GM18868 (cell line): ENCODE data around the gene OR6C2.
"Not testable (repeated sequence)": the region's sequence is repeated elsewhere in the genome, so short reads cannot be mapped to it uniquely, and the experiment has no call there.

Experiments used
- ATAC-seq: cut with Tn5 transposase; IDR thresholded peaks from one replicate; pipeline ENCODE4 v1.9.1; 2021; ENCODE audit warnings: mild to moderate bottlenecking, moderate library complexity; ENCODE audit not compliant: unreplicated experiment

Gene OR6C2

DNA sequence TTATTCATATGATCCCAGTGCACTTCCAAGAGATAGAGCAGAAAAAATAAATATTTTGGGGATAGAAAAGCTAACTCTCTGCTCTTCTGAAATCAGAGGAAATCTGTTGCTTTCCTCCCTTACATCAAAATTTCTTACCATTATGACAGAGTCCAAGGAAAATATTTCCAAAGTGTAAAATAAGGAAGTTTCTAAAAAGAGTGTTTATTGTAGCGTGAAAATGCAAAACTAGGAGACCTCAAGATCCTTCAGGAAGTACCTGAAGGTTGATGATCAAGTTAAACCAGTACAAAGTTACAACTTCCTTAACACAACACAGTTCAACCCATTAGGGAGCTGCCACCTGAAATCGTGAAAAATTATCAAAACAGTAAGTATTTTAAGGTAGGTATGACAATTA is at the start of gene OR6C2:
OR6C2 (plus strand) TSS at position 301 of the 400 bp plus-strand sequence. CDS start 8,138 bp downstream, outside the sequence.
- no peak for ATAC-seq

DNA sequence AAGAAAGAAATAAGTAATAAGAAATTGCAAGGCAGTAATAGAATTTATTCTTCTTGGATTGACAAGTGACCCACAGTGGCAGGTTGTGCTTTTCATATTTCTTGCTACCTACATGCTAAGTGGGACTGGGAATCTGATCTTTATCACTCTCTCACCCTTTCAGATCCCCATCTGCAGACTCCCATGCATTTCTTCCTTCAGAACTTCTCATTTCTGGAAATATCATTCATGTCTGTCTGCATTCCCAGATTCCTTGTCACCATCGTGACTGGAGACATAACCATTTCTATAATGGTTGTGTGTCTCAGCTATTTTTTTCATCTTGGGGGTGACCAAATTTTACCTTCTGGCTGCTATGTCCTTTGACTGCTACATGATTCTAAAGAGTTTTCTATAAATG is 47.5 kb upstream of the OR6C2 start:
- ATAC-seq, result no peak

DNA sequence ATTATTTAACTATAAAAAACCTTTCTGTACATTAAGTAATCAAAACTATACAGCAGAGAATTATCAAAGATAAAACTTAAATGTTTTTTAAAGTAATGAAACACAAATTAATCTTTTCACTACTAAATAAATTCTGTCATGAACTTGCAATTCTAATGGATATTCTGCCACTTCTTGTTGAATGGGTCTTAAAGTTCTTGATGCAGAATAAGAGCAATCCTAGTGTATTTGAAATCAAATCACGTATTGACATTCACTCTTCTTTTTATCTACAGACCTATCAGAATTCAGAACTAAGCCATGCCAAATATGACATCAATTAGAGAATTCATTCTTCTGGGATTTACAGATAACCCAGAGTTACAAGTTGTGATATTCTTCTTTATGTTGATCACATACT is 43.6 kb upstream of the OR6C2 start, which contains the start of gene OR6C65:
OR6C65 (plus strand) TSS at position 301 of the 400 bp plus-strand sequence; CDS start at position 301, 0 bp downstream.
- ATAC-seq, result no peak

DNA sequence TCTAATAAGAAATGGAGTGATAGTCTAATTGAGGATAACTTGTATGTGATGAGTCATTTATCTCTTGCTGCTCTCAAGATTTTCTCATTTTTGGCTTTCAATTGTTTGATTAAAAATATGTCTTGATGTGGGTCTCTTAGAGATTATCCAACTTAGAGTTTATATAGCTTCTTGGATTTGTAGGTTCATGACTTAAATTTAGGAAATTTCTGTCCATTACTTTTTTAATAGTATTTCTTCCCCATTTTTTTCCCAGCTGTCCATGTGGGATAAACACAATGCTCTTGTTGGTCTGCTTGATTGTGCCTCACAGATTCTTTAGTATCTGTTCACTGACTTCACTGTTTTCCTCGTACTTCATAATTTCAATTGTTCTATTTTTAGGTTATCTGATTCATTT is 36.0 kb upstream of the OR6C2 start:
- ATAC-seq, result no peak

DNA sequence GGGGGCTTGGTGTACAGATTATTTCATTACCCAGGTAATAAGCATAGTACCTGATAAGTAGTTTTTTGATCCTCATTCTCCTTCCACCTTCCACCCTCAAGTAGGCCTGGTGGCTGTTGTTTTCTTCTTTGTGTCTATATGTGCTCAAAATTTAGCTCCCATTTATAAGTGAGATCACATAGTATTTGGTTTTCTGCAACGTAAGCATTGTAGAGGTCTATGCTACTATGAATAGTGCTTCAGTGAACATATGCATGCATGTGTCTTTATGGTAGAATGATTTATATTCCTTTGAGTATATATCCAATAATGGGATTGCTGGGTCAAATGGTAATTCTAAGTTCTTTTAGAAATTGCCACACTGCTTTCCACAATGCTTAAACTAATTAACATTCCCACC is 34.7 kb upstream of the OR6C2 start:
- ATAC-seq, result not testable (repeated sequence)

DNA sequence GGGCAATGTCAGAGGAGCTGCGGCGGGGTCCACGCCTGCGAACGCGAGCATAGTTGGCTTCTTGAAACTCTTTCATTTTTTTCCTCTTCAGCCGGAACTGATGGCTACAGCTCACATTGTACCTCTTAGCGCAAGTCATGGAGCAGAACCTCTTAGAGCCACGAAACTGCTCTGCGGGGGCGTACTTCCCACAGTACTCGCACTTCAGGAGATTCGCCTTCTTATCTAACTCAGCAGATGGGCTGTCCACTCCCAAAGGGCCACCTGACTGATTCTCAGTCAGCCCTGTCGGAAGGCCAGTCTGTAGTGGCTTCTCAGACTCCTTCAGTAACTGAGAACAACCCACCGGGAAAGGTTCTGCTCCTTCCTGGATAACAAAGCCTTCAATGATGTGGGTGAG is 31.7 kb upstream of the OR6C2 start:
- ATAC-seq, result not testable (repeated sequence)

DNA sequence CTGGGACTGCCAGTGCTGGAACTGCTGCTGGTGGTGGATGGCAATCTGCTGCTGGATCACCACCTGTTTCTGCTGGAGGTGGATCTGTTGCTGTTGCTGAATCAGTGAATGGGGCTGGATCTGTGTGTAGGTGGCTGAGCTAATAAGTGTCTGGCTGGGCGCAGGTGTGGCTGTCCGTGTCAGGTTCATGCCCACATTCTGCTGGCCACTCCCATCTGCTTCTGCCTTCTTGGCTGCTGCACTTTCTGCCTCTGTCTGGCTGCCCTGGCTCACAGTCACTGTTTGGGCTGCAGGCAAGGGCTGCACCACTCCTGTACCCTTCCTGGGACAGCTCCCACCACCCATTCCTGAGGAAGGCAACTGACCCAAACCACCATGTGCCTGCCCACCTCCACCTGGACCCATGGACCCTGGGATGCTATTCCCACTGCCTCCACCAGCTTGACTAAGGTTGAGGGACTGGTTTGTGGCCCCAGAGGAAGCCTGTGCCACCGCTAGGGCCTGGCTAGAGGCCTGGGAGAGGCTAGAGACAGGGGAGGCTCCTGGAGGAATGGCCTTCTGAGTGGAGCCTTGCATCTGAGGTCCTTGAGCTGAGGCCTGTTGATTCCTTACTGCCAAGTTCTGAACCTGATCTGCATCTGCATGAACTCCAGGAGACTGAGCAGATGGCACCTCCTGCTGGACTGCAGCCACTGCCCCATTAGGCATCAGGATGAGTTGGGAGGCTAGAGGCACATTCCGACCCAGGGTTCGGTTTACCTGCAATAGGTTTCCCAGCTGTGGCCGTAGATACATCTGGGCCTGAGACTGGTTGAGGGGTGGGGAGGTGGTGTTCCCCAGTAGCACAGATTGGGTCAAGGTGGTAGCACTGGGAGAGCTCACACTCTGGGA is 30.1 kb upstream of the OR6C2 start:
- ATAC-seq, result not testable (repeated sequence)

DNA sequence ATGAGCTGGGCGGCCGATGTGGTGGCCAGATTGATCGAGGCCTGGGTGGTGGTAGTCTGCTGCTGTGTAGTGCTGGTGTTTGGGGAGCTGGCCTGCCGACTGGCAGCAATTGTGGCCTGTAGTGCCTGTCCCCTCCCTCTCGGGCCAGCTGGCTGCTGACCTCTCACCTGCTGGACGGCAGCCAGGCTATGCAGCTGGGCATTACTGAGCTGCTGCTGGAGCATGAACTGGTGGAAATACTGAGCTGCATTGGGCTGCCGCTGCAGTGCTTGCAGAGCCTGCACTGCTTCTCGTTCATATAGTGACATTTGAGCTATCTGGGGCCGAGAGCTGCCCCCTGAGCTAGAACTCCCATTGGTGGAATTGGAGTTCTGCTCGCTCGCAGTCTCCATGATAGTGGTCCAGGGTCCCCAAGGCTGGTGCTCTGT is 29.5 kb upstream of the OR6C2 start:
- ATAC-seq, result not testable (repeated sequence)

DNA sequence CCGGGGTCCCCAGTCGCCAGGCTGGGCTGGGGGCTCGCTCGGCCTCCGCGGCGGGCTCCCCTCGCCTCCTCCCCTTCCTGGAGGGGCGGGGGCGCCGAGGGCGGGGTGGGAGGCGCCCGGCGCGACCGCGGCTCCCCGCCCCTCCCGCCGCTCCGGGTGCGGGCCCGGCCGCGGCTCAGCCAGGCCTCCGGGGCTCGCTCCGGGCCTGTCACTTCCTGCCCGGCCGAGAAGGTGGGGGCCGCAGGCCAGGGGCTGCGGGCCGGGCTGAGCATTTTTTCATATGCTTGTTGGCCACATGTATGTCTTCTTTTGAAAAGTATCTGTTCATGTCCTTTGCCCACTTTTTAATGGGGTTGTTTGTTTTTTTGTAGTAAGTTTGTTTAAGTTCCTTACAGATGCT is 29.0 kb upstream of the OR6C2 start:
- not testable (repeated sequence) for ATAC-seq

DNA sequence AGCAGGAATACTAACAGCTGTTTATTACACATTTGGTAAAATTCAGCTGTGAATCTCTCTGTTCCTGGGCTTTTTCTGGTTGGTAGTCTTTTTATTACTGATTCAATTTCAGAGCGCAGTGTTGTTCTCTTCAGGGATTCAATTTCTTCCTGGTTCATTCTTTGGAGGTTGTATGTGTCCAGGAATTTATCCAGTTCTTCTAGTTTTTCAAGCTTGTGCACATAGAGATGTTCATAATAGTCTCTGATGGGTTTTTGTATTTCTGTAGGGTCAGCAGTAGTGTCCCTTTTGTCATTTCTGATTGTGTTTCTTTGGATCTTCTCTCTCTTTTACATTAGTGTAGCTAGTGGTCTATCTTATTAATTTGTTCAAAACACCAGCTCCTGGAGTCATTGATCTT is 26.9 kb upstream of the OR6C2 start:
- no peak for ATAC-seq

DNA sequence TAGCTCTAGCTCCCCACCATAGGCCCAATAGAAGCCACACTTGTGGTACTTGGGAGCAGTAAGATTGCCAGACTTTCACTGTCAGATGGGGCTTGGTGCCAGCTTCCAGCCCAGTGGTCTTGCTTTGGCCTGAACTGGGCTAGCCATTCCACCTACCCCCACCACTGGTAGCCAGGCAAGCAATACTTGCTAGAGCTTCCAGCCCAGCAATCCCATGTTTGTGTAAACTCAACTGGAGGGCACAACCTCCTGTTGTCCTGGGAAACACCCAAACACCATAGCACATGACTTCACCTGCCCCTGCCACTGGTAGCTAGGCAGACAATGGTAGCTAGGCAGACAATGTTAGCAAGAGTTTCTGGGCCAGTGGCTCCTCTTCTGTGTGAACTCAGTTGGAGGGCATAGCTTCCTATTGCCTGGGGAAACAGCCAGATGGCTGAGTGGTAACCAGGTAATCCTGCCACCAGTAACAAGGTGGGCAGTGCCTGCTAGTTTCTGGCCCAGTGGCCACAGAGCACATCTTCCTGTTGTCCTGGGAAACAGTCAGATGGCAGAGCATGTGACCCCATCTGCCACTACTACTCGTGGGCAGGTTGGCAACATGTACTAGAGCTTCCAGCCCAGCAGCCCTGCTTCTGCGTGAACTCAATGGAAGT is 23.4 kb upstream of the OR6C2 start:
- ATAC-seq, result no peak

DNA sequence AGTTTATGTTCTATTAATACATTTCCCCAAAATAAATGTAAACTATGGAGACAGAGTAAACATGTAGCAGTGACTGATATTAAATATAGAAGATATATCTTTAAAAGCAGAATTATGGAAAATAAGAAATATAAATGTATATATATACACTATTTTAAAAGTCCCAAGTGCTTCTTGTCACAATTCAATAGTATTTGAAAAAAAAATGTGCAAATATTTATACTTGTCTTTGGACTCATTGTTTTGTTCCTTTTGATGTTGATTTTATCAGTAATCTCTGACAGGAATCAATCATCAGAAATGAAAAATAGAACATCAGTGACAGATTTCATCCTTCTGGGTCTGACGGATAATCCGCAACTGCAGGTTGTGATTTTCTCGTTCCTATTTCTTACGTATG is 17.9 kb upstream of the OR6C2 start, which contains the start of gene OR6C76:
OR6C76 (plus strand) TSS at position 301 of the 400 bp plus-strand sequence; CDS start at position 301, 0 bp downstream.
- ATAC-seq, result no peak

DNA sequence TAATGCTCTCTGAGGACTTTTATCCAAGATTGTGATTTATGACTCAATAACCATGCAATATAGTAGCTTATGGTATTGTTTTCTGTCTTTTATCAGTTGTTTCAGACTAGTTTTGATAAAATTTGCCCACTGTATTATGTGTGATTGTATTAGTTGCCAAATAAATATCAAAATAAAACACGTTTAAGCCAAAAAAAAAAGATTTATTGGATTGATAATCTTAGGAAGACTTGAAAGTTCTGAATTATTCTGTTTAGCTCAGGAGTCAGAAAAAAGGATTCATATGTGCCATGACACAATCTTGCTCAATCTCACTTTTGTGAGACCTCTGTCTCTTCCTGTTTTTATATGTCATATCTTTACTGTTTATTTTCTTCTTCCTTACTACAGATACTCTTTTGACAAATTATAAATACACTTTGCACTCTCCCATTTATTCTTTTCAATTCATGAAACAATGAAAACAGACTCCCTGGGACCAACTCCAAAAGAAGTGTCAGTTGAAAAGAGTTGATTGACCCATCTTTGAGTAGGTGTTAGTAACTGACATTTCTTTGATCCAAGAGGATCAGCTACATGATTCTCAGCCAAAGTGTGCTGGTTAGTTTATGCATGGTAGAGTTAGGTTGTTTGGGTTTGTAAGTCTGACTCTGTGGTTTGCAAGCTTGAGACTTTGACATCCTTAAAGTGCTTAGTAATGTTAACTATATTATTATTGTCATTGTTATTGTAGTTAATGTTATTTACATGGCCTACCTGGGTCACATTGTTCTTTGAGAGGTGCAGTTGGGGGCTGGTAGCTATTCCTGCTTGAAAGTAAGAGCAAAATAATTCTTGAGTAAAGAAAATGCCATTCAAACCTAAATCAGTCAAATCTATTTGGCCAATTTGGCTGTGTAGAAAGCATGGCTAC is 15.3 kb upstream of the OR6C2 start:
- no peak for ATAC-seq

DNA sequence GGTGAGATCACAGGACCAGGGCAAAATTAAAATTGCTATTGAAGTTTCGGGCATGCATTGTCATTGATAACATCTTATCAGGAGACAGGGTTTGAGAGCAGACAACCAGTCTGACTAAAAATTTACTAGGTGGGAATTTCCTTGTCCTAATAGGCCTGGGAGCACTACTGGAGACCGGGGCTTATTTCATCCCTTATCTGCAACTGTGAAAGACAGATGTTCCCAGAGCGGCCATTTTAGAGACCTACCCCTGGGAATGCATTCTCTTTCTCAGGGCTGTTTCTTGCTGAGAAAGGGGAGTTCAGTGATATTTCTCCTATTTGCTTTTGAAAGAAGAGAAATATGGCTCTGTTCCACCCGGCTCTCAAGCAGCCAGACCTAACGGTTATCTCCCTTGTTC is 2.6 kb upstream of the OR6C2 start:
- not testable (repeated sequence) for ATAC-seq

DNA sequence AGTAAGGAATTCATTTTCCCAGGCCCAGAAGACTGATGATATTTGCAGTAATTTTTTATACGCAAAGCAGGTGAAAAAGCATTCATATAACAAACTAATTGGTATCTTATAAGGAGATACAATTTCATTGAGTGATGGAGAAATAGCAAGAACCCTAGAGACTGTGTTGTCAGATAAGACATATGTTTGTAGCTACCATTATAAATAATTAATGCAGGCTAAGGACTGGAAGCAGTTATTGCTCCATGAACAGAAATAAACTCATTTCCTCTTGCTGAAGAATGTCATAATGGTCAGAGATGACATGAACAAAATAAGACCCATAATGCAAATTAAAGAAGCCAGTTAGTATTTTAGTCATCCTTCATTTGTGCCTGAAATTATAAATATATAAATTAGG is 1.5 kb downstream of the OR6C2 start:
- no peak for ATAC-seq

DNA sequence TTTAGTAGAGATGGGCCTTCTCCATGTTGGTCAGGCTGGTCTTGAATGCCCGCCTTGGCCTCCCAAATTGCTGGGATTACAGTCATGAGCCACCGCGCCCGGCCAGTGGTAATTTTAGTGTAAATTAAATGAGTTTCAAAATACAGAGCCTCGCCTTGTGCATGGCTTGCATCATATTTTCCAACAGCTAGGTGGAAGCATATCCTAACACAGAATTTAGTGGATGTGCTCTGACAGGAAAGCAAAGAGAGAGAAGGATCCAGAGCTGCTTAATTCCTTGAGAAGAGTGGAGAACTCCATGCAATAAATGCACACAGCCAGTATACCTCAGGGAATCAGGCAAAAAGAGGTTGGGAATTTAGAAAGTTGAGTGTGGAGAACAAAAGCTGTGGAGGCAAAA is 2.5 kb downstream of the OR6C2 start:
- ATAC-seq, result no peak

DNA sequence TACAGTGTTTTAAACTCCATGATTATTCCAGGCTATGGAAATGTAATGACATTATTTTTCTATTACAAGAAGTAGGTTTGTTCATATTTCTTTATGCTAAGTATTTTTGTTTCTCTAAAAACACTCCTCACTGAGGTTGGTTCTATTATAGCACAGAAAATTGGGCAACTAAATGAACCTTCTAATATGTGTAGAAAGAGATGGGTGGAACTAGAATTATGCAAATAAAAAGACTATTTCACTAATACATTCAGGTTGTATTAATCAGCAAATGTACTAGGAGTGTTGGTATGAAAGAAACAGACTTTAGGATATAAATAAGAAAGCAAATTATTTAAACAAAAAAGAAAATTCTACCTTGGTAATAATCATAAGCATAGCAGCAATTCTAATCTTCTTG is 4.9 kb downstream of the OR6C2 start:
- no peak for ATAC-seq

DNA sequence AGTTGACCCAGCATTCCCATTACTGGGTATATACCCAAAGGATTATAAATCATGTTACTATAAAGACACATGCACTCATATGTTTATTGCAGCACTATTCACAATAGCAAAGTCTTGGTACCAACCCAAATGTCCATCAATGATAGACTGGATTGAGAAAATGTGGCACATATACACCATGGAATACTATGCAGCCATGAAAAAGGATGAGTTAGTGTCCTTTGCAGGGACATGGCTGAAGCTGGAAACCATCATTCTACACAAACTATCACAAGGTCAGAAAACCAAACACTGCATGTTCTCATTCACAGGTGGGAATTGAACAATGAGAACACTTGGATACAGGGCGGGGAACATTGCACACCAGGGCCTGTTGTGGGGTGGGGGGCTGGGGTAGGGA is 21.1 kb downstream of the OR6C2 start:
- ATAC-seq, result not testable (repeated sequence)

DNA sequence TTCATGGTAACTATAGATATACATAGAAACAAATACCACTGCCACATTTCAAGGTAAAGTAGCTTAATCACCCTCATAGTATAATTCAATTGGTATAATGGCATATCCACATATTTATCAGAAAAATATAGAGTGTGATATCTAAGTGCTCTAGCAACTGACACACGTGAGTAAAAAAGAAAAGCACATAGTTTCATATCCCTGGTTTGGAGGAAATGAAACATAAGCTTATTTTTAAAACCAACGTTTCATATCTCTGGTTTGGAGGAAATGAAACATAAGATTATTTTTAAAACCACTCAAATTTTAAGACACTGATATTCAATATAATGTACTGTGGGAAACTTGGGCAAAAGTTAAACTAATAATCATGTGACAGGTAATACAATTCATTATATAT is 24.0 kb downstream of the OR6C2 start:
- peak; percentile 95 for ATAC-seq

DNA sequence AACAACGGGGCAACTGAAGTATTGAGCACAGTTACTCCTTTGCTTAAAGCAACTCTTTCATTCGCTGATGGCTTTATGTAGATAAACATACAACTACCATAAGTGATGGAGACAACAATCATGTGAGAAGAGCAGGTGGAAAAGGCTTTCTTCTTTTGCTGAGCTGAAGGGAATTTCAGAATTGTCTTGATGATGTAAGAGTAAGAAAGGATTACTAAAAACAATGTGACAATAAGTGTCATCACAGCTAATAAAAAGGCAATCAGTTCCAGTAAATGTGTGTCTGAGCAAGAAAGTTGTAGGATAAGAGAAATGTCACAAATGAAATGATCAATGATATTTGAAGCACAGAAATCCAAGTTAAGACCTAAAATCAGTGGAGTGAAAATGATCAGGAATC is 25.4 kb downstream of the OR6C2 start:
- ATAC-seq, result no peak
